HG02970 (cell line): ENCODE results near the gene LRRFIP1.
"Not testable (repeated sequence)": the region's sequence is repeated elsewhere in the genome, so short reads cannot be mapped to it uniquely, and the experiment has no call there.

Experiments used
- ATAC-seq: cut with Tn5 transposase; IDR thresholded peaks from one replicate; pipeline ENCODE4 v1.9.1; 2021; ENCODE audit warnings: mild to moderate bottlenecking, moderate library complexity, moderate number of reproducible peaks; ENCODE audit not compliant: unreplicated experiment, low FRiP score

LRRFIP1 gene, protein sequence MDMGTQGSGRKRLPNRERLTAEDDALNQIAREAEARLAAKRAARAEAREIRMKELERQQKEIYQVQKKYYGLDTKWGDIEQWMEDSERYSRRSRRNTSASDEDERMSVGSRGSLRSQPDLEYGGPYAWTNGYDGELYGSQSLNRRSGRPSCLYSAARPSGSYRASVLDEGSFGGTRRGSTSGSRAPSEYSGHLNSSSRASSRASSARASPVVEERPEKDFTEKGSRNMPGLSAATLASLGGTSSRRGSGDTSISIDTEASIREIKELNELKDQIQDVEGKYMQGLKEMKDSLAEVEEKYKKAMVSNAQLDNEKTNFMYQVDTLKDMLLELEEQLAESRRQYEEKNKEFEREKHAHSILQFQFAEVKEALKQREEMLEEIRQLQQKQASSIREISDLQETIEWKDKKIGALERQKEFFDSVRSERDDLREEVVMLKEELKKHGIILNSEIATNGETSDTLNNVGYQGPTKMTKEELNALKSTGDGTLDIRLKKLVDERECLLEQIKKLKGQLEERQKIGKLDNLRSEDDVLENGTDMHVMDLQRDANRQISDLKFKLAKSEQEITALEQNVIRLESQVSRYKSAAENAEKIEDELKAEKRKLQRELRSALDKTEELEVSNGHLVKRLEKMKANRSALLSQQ

GRCh38 chr2:237627441-237628246 is at the start of gene LRRFIP1:
Gene LRRFIP1 (plus strand): TSS chr2:237627587. CDS start chr2:237627645, 58 bp downstream.
- no peak for ATAC-seq

DNA sequence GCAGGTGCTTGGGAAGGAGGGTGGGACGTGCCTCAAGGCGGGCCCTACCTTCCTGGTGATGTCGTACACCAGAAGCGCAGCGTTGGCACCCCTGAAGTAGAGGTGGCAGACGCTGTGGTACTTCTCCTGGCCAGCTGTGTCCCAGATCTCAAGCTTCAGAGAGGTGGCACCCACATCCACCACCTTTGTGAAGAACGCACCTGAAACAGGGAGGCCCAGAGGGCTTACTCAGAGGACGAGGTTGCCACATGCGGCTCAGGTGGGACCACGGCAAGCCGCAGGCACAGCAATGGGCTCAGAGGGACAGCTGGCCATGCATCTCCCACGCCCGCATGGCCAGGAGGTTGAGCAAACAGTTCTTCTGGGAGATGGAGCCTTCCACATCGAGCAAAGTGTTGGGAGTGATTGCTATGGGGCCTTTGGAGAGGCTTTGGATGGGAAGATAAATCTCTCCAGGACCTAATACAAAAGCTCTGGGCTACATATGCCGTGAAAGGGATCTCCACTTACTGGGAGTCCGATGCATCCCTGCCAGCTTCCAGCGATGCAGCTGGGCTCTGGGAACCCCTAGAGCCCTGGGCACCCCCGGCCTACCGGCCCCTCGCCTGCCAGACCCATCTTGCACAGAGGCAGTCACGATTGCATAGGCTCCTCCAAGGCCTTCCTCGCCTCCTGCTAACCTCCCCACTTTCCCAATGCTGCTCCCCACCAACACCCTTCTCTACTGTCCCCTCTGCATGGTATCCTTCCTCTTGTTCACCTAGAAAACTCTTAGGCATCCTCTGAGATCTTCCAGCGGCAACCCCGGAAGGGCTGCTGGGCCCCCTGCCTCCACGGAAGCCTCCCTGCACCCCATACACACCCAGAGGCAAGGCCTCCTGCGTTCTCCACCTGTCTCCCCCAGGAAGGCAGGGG is 49.2 kb upstream of the LRRFIP1 start:
- ATAC-seq: no peak

DNA sequence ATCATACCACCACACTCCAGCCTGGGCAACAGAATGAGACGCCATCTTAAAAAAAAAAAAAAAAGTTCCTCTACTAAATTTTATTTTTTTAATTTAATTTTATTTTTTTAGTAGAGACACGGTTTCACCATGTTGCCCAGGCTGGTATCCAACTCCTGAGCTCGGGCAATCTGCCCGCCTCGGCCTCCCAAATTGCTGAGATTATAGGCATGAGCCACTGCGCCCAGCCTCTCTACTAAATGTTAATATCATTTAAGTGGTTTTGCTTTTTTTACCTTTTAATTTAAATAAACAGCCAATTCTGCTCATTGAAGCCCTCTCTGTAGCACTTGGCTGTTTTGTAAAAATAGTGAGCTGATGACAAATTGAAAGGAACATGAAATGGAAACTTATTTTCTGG is 46.1 kb upstream of the LRRFIP1 start:
- no peak for ATAC-seq

GRCh38 chr2:237581751-237582746 is 45.3 kb upstream of the LRRFIP1 start:
- no peak for ATAC-seq

- no peak for ATAC-seq
Observed at GRCh38 chr2:237583385-237584295, 43.7 kb upstream of the LRRFIP1 start.

DNA sequence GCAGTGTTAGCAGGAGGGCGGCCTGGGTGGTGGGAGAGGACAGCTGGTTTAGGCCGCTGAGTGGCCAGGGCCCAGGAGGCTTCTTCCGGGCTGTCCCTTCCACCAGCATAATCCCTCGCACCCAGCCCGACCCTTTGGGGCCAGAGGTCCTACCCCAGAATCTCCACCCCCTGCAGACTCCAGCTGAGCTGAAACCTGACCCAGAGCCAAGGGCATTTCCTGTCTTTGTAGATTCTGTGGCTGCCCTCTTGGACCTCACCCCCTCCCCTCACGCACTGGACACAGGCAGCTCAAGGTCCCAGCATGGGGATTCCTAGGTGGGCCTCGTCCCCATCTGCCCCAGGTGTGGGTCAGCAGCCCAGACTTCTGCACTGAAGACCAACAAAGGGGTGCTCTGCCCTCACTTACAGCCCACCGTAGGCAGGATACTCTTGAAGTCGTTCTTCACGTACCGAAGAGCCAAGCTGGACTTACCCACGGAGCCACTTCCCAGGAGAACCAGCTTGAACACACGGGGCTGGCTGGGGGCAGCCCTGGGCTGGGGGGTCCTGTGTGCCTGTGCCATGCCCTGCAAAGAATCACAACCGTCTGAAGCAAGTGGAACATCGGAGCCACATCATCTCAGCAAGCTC is 41.7 kb upstream of the LRRFIP1 start:
- no peak for ATAC-seq

- no peak for ATAC-seq
Observed at GRCh38 chr2:237588044-237588696, 39.2 kb upstream of the LRRFIP1 start.

DNA sequence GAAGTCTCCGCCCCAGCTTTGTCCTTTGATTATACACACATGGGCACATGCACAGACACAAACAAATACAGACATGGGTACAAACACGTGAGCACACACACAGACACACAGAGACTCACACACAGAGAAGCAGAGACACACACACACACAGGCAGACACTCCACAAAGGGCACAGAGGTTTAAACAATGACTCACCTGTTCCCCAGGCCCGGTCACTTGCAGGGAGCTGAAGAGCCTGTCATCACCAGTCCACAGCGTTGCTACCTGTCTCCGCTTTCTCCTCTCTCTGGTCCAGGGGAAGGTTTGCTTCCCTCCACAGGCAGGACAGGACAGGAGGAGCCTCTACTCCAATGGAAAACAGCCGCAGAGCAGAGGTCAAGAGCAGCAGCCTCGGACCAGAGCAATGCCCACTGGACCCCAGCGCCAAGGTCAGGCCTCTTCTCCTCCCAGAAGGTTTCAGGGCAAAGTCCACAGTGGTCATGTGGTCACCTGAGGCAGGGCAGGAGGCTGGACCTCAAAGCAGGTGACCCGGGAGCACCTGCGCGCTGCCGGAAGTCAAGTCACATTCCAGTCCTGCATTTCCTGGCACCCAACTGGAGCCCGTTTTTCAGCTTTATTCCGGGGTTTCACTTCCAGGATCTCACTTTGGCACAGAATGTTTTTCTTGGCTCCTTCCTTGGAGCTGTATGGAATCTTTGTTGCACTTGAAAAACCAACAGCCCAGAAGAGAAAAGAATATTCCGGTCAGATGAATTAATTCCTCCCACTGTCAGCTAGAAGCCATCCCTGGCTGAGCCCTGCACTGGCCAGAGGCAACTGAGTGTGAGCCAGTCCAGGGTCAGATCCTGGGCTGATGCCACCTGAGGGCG is 36.9 kb upstream of the LRRFIP1 start, which contains the start of gene RAB17:
Gene RAB17 (minus strand): TSS at position 463 of the 869 bp plus-strand sequence. CDS start 4,580 bp downstream, outside the sequence.
- ATAC-seq: no peak

- no peak for ATAC-seq
Observed at GRCh38 chr2:237591141-237591881, 36.1 kb upstream of the LRRFIP1 start.

- no peak for ATAC-seq
Observed at GRCh38 chr2:237592425-237592980, 34.9 kb upstream of the LRRFIP1 start.

GRCh38 chr2:237593036-237593435 is 34.4 kb upstream of the LRRFIP1 start:
- no peak for ATAC-seq

DNA sequence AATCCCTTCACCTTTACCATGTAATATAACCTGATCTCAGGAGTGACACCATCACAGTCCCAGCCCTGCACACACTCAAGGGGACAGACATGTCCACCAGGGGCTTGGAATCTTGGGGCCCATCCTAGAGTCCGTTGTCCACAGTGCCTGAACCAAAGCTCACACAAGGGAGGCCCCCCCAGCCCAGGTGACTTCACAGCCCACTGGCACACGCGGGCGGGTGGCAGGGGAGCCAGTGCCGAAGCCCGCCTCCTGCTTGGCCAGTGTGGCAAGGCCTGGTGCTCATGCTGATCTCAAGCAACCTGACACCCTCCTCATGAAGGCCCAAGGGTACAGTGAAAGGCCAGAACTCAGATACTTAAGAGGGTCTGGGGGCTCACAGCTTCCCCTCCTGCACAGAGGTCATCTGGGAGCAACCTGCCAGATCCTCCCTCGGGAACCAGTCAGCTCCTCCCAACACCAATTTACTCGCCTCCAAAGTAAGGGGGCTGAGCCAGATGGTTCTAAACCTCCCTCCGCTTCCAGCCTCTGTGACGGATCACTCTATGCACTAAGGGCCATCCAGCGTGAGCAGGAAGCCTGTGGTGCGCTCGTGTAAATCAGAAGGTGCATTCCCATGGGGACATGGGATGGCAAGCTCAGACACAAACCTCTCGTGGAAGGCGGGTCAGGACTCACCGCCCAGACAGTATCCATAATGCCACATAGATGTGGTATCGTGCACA is 33.6 kb upstream of the LRRFIP1 start:
- no peak for ATAC-seq

- no peak for ATAC-seq
Observed at GRCh38 chr2:237594514-237594871, 32.9 kb upstream of the LRRFIP1 start.

GRCh38 chr2:237595829-237596519 is 31.4 kb upstream of the LRRFIP1 start:
- ATAC-seq: not testable (repeated sequence)
